PC-9 (cell line): ENCODE results near the gene SGK2.

Experiments
- EZH2 ChIP-seq: fragments of 200-600 bp; sonication (generic); IDR thresholded peaks from 2 replicates; pipeline ENCODE4 v1.8.0; 2017; ENCODE audit warnings: antibody characterized with exemption, low read depth
- TF ChIP-seq, protein P1 (sequence below): fragments of 200-600 bp; sonication (generic); conservative IDR thresholded peaks from 2 replicates; pipeline ENCODE4 v1.6.1; 2017; ENCODE audit warnings: mixed run types, antibody characterized with exemption, mild to moderate bottlenecking, moderate library complexity

- TF ChIP-seq, protein P1, sequence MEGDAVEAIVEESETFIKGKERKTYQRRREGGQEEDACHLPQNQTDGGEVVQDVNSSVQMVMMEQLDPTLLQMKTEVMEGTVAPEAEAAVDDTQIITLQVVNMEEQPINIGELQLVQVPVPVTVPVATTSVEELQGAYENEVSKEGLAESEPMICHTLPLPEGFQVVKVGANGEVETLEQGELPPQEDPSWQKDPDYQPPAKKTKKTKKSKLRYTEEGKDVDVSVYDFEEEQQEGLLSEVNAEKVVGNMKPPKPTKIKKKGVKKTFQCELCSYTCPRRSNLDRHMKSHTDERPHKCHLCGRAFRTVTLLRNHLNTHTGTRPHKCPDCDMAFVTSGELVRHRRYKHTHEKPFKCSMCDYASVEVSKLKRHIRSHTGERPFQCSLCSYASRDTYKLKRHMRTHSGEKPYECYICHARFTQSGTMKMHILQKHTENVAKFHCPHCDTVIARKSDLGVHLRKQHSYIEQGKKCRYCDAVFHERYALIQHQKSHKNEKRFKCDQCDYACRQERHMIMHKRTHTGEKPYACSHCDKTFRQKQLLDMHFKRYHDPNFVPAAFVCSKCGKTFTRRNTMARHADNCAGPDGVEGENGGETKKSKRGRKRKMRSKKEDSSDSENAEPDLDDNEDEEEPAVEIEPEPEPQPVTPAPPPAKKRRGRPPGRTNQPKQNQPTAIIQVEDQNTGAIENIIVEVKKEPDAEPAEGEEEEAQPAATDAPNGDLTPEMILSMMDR, result no peak
- no peak for TF ChIP-seq EZH2
Measured at GRCh38 chr20:43541214-43541613, 17.6 kb upstream of the SGK2 start.
